HG03439 (cell line): ENCODE results near the gene MAGI2.

ENCODE experiments used
- ATAC-seq: cut with Tn5 transposase; IDR thresholded peaks from one replicate; pipeline ENCODE4 v1.9.1; 2021; ENCODE audit warnings: mild to moderate bottlenecking, moderate library complexity; ENCODE audit not compliant: unreplicated experiment

MAGI2 gene

DNA sequence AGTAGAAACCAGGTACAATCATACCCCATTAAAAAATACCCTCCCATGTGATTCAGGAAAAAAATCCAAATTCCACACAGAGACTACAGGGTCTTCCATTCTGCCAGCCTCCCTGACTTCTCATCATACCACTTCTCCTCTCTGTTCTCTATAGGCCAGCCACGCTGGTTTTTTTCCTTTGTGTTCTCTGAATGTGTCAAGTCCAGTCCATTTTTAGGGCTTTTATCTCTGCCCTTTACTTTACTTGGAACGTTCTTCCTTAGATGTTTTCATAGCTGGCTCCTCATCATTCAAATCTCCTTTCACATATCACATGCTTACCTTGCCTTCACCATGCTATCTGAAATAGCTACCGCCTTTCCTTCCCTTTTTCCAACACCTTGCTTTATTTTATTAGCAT, 1057.3 kb downstream of the MAGI2 start:
- ATAC-seq = no peak

DNA sequence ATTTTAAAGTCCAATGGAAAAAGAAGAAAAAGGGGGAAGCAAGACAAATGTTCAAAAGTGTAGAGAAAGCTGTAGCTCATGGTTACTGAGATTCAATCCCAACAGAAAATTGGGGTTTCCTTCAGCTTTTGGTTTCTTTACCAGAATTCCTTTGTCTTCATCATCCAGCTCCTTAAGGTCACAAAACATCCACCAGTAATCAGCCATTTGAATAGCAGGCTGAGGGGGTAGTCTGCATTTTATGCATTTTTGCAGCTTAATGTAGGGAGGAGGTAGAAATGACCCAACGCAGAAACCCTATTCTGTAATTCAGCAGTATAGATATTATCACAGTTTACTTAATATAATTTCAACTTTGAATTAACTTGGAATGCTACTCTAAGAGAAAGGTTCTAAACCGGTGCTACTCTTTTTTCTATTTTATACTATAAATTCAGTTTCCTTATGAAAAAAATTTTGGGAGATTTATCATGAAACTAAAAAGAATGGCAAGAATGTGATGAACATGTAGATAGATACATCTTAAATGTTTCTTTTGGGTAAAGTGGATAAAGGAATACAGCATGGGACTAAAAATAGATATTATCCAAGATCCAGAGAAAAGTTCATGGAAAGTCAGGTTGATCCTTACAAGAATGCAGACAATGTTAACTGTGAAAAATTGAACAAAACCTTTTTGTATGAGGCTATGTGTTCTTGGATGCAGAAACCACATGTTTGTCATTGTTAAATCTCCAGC, 1058.0 kb downstream of the MAGI2 start:
- ATAC-seq = no peak

DNA sequence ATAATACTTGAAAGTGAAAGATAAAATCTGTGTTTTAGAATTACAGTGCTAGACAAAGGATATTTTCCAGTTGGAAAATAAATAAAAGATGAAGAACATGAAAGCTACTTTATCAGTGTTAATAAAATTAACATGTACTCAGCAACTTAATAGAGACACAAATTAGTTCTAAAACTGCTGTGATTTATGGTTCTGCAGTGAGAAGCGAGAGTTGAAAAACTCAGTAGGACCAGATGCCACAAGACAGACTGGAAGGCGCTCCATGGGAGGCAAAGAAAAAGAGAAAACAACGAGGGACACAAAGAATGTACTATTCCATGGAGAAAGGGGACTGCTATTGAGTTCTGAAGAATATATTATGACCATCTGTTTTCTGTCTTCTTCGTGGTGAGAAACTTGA, 1064.4 kb downstream of the MAGI2 start:
- ATAC-seq = no peak

GRCh38 chr7:78386520-78386919, 1066.9 kb downstream of the MAGI2 start:
- ATAC-seq = no peak

DNA sequence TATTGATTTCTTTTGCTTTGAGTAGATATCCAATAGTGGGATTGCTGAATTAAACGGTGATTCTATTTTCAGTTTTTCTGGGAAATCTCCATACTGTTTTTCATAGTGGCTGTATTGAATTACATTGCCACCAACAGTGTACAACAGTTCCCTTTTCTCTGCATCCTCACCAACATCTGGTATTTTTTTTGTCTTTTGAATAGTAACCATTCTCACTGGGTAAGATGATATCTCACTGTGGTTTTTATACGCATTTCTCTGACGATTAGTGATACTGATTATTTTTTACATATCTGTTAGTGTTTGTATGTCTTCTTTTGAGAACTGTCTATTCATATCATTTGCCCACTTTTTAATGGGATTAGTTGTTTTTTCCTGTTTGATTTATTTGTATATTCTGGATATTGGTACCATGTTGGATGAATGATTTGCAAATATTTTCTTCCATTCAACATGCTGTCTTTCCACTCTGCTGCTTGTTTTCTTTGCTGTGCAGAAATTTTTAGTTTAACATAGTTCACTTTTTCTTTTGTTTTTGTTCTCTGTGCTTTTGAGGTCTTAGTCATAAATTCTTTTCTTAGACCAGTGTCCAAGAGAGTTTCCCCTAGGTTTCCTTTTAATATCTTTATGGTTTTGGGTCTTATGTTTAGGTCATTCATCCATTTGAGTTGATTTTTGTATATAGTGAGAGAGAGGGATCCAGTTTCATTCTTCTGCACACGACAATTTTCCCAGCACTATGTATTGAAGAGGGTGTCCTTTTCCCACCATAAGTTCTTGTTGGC, 1070.2 kb downstream of the MAGI2 start:
- ATAC-seq = no peak

- ATAC-seq = no peak
These were observed 1074.3 kb downstream of the MAGI2 start for GRCh38 chr7:78379148-78379547.

DNA sequence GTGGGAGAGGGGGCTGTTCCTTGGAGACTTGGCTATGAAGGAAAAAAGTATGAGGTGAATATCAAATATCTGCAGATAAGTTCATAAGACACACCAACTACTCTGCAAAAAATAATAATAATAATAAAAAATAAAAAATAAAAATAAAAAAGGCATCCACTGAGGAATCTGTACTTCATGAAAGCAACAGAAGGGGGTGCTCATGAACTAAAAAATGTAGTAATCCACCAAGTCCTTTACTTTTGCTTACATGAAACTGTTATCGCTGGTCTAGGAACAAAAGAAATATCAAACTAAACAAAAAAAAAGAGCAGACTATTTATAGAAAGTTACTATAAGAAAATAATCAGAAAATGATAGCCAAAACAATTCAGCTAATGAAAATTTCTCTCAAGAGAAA, 1075.9 kb downstream of the MAGI2 start:
- ATAC-seq = no peak

DNA sequence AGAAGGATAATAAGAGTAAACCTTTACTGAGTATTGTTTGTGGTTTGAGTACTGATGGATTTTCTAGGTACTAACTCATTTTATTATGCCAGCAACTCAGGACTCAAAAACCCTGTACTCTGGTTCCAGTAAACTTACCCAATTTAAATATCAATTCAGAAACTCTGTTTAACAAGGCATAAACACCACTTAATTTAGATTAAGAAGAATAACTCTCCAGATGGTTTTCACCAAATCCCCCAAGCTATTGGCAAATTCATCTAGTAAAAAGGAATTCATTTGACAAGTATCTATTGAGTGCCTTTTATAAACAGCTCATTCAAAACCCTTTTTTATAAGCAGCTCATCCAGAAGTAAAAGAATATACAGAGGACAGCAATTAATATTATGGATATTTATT, 1082.5 kb downstream of the MAGI2 start:
- ATAC-seq = no peak

GRCh38 chr7:78368771-78369170, 1084.7 kb downstream of the MAGI2 start:
- no peak for ATAC-seq

GRCh38 chr7:78367280-78367773, 1086.1 kb downstream of the MAGI2 start:
- no peak for ATAC-seq

GRCh38 chr7:78363866-78364265, 1089.6 kb downstream of the MAGI2 start:
- ATAC-seq = no peak

DNA sequence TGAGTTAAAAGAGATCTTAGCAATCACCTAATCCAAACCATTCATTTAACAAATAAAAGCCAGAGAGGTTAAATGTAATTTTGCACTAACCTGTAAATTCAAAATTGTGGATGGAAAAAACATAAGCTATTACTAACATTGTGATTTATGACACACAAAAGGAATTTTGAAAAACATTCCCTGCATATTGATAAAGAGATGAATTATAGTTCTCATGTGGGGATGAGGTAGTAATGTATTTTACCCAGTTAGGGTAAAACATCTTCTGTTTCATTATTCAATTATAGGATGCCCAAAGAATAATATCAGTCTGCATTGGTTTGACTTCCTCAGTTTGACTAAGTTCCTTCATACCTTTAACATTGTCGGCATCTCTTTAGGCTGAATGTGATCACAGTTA, 1093.6 kb downstream of the MAGI2 start:
- no peak for ATAC-seq

- no peak for ATAC-seq
These were observed 1095.8 kb downstream of the MAGI2 start for GRCh38 chr7:78357709-78358108.

DNA sequence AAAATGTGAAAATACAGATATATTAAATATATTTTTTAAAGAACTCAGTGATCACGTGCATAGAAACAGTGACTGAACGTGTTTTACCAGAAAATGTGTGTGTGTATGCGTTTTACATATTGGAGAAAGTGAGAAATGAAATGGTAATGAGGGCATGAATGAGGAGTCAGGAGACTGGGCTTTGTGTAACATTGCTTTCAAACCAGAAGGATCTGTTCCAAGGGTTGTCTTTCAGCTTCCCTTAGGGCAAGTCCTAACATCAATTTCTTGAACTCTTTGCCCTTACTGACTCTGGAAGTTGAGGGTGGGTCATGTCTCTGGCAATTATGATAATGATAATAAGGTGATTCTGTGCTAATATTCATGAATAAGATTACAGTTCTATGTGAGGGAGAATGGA, 1097.6 kb downstream of the MAGI2 start:
- no peak for ATAC-seq

DNA sequence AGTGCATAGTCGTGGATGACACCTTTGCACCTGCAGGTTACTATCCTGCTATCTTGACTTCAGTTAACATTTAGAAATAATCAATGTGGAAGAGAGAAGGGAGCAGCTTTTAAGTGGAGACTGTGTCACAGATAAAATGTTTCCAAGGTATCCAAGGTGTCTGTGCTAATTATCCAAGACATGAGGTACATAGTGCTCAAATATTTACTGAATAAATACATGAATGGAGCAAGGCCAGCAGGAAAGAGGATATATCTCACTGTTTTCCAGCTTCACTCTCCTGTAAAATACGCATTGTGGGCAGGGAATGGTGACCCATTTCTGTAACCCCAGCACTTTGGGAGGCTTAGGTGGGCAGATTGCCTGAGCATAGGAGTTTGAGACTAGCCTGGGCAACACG, 1102.5 kb downstream of the MAGI2 start:
- ATAC-seq = no peak

GRCh38 chr7:78350391-78350790, 1103.1 kb downstream of the MAGI2 start:
- no peak for ATAC-seq

DNA sequence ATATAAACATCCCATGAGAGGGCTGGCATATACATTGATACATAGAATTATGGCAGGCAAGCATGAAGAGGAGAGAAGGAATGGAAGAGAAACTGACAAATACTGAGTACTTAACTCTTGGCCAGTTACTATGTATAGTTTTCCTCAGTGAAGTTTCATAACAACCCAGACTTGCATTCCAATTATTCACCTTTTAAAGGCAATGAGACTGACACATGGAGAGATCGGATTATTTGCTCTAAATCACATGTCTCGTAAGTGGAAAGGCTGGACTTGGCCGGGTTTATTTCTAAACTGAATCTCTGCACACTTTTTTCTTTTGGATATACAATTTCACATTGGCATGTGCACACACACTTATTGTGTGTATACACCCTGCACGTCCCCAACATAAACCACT, 1106.6 kb downstream of the MAGI2 start:
- ATAC-seq = no peak

- no peak for ATAC-seq
These were observed 1107.5 kb downstream of the MAGI2 start for GRCh38 chr7:78345979-78346378.

DNA sequence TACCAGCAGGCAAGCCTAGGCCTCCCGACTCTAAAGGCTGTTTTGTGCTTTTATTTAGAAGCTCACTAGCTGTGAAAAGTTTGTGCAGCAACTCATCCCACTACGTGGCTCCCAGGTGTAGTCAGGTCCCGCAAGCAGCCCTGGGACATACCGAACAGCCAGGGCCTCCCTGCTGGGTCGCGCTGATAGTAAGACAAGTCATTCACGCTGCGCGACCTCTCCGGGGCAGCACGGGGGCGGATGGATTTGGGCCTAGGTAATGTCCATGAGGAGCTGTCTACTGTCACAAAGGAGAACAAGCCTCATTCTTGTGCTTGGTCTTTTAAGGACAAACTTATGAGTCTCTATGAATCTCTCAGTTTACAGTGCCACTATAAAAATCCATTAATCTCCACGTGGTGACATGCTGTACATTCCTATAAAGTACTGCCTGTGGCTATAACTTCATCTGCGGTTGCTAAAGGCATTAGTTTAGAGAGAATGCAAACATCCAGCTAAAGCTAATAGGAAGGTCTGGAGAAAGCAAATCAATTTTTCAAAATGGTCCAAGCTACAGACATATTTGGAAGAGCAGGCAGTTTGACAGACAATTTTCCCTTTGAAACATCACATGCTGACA, 1108.1 kb downstream of the MAGI2 start:
- ATAC-seq = no peak

DNA sequence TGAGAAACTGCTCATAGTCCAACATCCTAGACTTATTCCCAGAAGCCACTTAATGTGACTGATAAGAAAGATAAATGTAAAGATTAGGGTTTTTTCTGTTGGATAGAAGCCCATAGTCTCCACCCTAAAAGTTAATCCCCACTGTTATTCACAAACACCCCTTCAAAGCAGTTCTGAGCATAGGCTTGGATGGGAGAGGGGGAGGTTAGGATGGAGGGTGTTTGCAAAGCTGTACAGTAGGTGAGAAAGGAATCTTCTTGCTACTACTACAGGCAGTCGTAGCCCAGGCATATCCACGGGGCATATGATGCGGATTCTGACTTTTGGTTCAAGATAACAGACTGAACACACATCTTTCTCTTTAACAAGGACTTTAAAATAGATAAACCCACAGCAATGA, 1119.0 kb downstream of the MAGI2 start:
- no peak for ATAC-seq

GRCh38 chr7:78333530-78334425, 1119.7 kb downstream of the MAGI2 start:
- no peak for ATAC-seq
